Liver (tissue), 3 donors: ENCODE results near the gene TOM1L2.

Experiments
- GABPA ChIP-seq, 2 donors: IDR thresholded peaks in 1 of 2; conservative IDR thresholded peaks in 1 of 2; 2 replicates each; pipeline ENCODE4 v1.6.1; 2016; ENCODE audit warnings: antibody characterized with exemption in 2 of 2, mild to moderate bottlenecking in 1 of 2, moderate library complexity in 1 of 2
- JUND ChIP-seq, 2 donors: IDR thresholded peaks; 2 replicates each; pipeline ENCODE4 v1.6.1; 2016; ENCODE audit warnings: antibody characterized with exemption in 2 of 2
- RAD21 ChIP-seq, 2 donors: IDR thresholded peaks; 2 replicates each; pipeline ENCODE4 v1.6.1; 2016; ENCODE audit warnings: antibody characterized with exemption in 2 of 2, mild to moderate bottlenecking in 2 of 2
- RXRA ChIP-seq, 2 donors: IDR thresholded peaks; 2 replicates each; pipeline ENCODE4 v1.6.1; 2017 to 2018; ENCODE audit warnings: antibody characterized with exemption in 2 of 2, mild to moderate bottlenecking in 1 of 2
- SP1 ChIP-seq: IDR thresholded peaks from 2 replicates; pipeline ENCODE4 v1.6.1; 2018; ENCODE audit warnings: antibody characterized with exemption, mild to moderate bottlenecking
- TAF1 ChIP-seq: conservative IDR thresholded peaks from 2 replicates; pipeline ENCODE4 v1.6.1; 2016; ENCODE audit warnings: antibody characterized with exemption, mild to moderate bottlenecking
- YY1 ChIP-seq: IDR thresholded peaks from 2 replicates; pipeline ENCODE4 v1.6.1; 2016; ENCODE audit warnings: antibody characterized with exemption, mild to moderate bottlenecking
- TF ChIP-seq, protein P1 (sequence below): fragments of 150-350 bp; IDR thresholded peaks from 2 replicates; pipeline ENCODE4 v1.5.1; 2017; ENCODE audit warnings: improper control_type of control experiment, low read depth, low read length; ENCODE audit not compliant: missing input control
- TF ChIP-seq, protein P2 (sequence below): IDR thresholded peaks from 2 replicates; pipeline ENCODE4 v1.6.1; 2016; ENCODE audit warnings: antibody characterized with exemption, mild to moderate bottlenecking
- TF ChIP-seq, protein P3 (sequence below): IDR thresholded peaks from 2 replicates; pipeline ENCODE4 v1.6.1; 2016; ENCODE audit warnings: antibody characterized with exemption
- TF ChIP-seq, protein P4 (sequence below): IDR thresholded peaks from 2 replicates; pipeline ENCODE4 v1.6.1; 2016; ENCODE audit warnings: antibody characterized with exemption
- donor health status: healthy.
- donor health status: healthy.

DNA sequence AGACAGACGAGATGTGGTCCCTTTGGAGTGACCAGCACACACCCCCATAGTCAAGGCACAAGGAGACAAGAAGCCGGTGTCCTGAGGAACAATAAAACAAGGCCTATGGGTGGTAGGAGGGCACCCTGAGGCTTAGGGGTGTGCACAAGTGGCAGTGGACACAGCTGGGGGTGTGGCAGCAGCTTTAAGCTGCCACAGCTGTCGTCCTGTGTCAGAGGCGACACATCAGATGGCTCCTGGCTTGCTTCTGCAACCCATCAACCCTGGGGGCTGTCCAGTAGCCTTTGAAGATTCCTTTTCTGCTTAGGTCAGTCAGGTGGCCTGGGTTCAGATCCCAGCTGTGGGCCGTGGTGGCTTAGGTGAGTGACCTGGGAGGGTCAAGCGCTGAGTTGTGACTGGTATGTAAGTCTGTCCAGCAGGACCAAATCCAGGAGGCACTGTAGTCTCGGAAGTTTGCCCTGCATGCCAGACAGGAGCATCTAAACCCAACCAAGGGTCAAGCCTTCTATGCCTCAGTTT lies 16.3 kb upstream of the TOM1L2 start:
- TF ChIP-seq, protein P1, sequence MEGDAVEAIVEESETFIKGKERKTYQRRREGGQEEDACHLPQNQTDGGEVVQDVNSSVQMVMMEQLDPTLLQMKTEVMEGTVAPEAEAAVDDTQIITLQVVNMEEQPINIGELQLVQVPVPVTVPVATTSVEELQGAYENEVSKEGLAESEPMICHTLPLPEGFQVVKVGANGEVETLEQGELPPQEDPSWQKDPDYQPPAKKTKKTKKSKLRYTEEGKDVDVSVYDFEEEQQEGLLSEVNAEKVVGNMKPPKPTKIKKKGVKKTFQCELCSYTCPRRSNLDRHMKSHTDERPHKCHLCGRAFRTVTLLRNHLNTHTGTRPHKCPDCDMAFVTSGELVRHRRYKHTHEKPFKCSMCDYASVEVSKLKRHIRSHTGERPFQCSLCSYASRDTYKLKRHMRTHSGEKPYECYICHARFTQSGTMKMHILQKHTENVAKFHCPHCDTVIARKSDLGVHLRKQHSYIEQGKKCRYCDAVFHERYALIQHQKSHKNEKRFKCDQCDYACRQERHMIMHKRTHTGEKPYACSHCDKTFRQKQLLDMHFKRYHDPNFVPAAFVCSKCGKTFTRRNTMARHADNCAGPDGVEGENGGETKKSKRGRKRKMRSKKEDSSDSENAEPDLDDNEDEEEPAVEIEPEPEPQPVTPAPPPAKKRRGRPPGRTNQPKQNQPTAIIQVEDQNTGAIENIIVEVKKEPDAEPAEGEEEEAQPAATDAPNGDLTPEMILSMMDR: no peak
- TF ChIP-seq, protein P2, sequence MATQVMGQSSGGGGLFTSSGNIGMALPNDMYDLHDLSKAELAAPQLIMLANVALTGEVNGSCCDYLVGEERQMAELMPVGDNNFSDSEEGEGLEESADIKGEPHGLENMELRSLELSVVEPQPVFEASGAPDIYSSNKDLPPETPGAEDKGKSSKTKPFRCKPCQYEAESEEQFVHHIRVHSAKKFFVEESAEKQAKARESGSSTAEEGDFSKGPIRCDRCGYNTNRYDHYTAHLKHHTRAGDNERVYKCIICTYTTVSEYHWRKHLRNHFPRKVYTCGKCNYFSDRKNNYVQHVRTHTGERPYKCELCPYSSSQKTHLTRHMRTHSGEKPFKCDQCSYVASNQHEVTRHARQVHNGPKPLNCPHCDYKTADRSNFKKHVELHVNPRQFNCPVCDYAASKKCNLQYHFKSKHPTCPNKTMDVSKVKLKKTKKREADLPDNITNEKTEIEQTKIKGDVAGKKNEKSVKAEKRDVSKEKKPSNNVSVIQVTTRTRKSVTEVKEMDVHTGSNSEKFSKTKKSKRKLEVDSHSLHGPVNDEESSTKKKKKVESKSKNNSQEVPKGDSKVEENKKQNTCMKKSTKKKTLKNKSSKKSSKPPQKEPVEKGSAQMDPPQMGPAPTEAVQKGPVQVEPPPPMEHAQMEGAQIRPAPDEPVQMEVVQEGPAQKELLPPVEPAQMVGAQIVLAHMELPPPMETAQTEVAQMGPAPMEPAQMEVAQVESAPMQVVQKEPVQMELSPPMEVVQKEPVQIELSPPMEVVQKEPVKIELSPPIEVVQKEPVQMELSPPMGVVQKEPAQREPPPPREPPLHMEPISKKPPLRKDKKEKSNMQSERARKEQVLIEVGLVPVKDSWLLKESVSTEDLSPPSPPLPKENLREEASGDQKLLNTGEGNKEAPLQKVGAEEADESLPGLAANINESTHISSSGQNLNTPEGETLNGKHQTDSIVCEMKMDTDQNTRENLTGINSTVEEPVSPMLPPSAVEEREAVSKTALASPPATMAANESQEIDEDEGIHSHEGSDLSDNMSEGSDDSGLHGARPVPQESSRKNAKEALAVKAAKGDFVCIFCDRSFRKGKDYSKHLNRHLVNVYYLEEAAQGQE: no peak
- TF ChIP-seq RAD21 (IDR thresholded peaks at IDR 0.05) (no peak), GABPA (IDR thresholded peaks at IDR 0.05 in 1 of 2, conservative IDR thresholded peaks at IDR 0.05 in 1 of 2) (no peak), SP1 (no peak), TAF1 (no peak), JUND (IDR thresholded peaks at IDR 0.05) (no peak), RXRA (IDR thresholded peaks at IDR 0.05) (no peak), YY1 (no peak)
- TF ChIP-seq, protein P3, sequence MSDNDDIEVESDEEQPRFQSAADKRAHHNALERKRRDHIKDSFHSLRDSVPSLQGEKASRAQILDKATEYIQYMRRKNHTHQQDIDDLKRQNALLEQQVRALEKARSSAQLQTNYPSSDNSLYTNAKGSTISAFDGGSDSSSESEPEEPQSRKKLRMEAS: no peak
- TF ChIP-seq, protein P4, sequence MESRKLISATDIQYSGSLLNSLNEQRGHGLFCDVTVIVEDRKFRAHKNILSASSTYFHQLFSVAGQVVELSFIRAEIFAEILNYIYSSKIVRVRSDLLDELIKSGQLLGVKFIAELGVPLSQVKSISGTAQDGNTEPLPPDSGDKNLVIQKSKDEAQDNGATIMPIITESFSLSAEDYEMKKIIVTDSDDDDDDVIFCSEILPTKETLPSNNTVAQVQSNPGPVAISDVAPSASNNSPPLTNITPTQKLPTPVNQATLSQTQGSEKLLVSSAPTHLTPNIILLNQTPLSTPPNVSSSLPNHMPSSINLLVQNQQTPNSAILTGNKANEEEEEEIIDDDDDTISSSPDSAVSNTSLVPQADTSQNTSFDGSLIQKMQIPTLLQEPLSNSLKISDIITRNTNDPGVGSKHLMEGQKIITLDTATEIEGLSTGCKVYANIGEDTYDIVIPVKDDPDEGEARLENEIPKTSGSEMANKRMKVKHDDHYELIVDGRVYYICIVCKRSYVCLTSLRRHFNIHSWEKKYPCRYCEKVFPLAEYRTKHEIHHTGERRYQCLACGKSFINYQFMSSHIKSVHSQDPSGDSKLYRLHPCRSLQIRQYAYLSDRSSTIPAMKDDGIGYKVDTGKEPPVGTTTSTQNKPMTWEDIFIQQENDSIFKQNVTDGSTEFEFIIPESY: no peak
